HuH-7 (cell line): Measurements from ENCODE around the gene MMP10.

Experiments
- DNase-seq: peaks from one replicate; pipeline ENCODE4 v3.0.0; 2011; ENCODE audit warnings: low spot score

The MMP10 gene

GRCh38 chr11:102729849-102730815 is 50.3 kb downstream of the MMP10 start:
- no peak for DNase-seq

- no peak for DNase-seq
These were observed 52.5 kb downstream of the MMP10 start for GRCh38 chr11:102727890-102728289.

GRCh38 chr11:102724904-102725500 is 55.4 kb downstream of the MMP10 start, which contains the start of gene MMP8:
TSS of gene MMP8 (minus strand) at chr11:102724954. CDS start at chr11:102724855, 99 bp downstream.
- DNase-seq, result no peak

- no peak for DNase-seq
These were observed 57.6 kb downstream of the MMP10 start for GRCh38 chr11:102722821-102723220.
